K562 (cell line): Measurements from ENCODE around the gene SYCN. TPM values are rescaled to one million over a fixed set of nuclear protein-coding genes. Genes with fewer than 3 reads are reported as not detected.

ENCODE experiments used
- ATAC-seq: fragments of 200-7000 bp; cut with Tn5 transposase; 3 replicates; pipeline ENCODE4 v1.9.1; 2020; ENCODE audit warnings: moderate library complexity
- BruUV-seq: library from RNA; stranded (reverse); fragments of 400-500 nt; replicated peaks from 2 replicates; lab custom pipeline; 2021; lab: Mats Ljungman, UMichigan
- CTCF ChIA-PET: fragments of 300-600 bp; formaldehyde crosslinking; extraction: SDS; loops from one replicate; lab custom pipeline; 2021; ENCODE audit warnings: low intra/inter-chr PET ratio; lab: Yijun Ruan, JAX
- POLR2A ChIA-PET: fragments of 300-600, 350-650 bp; sonication (Branson Sonifier 250); formaldehyde crosslinking; extraction: SDS; loops from one replicate; lab custom pipeline; 2021; ENCODE audit warnings: antibody characterized with exemption, inconsistent platforms; lab: Yijun Ruan, JAX
- DNase-seq, 4 experiments: peaks; one replicate each; pipeline versions ENCODE4 v3.0.0 to v3.0.0-alpha.2; 2011 to 2018; ENCODE audit warnings: low spot score in 3 of 4, mixed read lengths in 3 of 4; ENCODE audit errors: extremely low read depth in 1 of 4
- FAIRE-seq: peaks from 2 replicates; lab custom pipeline; 2011; peaks lifted over from hg19 to GRCh38; lab: Jason Lieb, UNC
- H2AFZ ChIP-seq: 2 replicates; pipeline ENCODE4 v1.6.0; 2011; ENCODE audit warnings: low read depth, low read length, control low read depth, inconsistent platforms
- H3K27ac ChIP-seq: fragments of 200-600 bp; 3 replicates; pipeline ENCODE4 v1.8.0; 2011; ENCODE audit warnings: low read depth, mild to moderate bottlenecking, control low read depth, inconsistent platforms, low read length, moderate library complexity, mixed read lengths; ENCODE audit errors: extremely low read depth
- H3K27me3 ChIP-seq, 2 experiments: fragments of 300-600 bp in 1 of 2; 2 replicates in 1 of 2; 3 replicates in 1 of 2; pipeline versions ENCODE4 v1.6.0 to v1.8.0; 2011; ENCODE audit warnings: inconsistent platforms in 2 of 2, low read length in 2 of 2, mild to moderate bottlenecking in 1 of 2, mixed read lengths in 1 of 2, moderate library complexity in 1 of 2; ENCODE audit not compliant: control insufficient read depth in 2 of 2, insufficient read depth in 2 of 2
- H3K36me3 ChIP-seq: fragments of 300-600 bp; 3 replicates; pipeline ENCODE4 v1.8.0; 2011; ENCODE audit warnings: mild to moderate bottlenecking, low read length, inconsistent platforms; ENCODE audit not compliant: control insufficient read depth, insufficient read depth
- H3K4me1 ChIP-seq, 2 experiments: fragments of 200-600 bp in 1 of 2; replicated peaks in 1 of 2; 2 replicates in 1 of 2; 3 replicates in 1 of 2; pipeline versions ENCODE4 v1.5.1 to v1.8.0; 2011; ENCODE audit warnings: inconsistent platforms in 2 of 2, low read length in 2 of 2, mild to moderate bottlenecking in 1 of 2, mixed read lengths in 1 of 2, moderate library complexity in 1 of 2; ENCODE audit not compliant: control insufficient read depth in 2 of 2, insufficient read depth in 2 of 2
- H3K4me2 ChIP-seq: 2 replicates; pipeline ENCODE4 v1.6.1; 2011; ENCODE audit warnings: low read length, control low read depth, inconsistent platforms, mixed read lengths; ENCODE audit not compliant: insufficient read depth
- H3K4me3 ChIP-seq: fragments of 200-600 bp; sonication (generic), shearing (Covaris generic); 2 replicates; pipeline ENCODE4 v1.5.1; 2016; ENCODE audit warnings: control low read depth, inconsistent platforms
- H3K79me2 ChIP-seq: fragments of 200-600 bp; 3 replicates; pipeline ENCODE4 v1.8.0; 2011; ENCODE audit warnings: low read length, inconsistent platforms; ENCODE audit not compliant: control insufficient read depth, insufficient read depth
- H3K9ac ChIP-seq, 2 experiments: 2 replicates each; pipeline versions ENCODE4 v1.6.0 to v1.6.1; 2011; ENCODE audit warnings: low read depth in 2 of 2, low read length in 2 of 2, control low read depth in 1 of 2, inconsistent platforms in 1 of 2, mild to moderate bottlenecking in 1 of 2, mixed read lengths in 1 of 2; ENCODE audit not compliant: insufficient read depth in 1 of 2
- H3K9me1 ChIP-seq: one replicate; pipeline ENCODE4 v1.6.0; 2011; ENCODE audit warnings: inconsistent platforms, mild to moderate bottlenecking, low read length, moderate library complexity; ENCODE audit not compliant: control insufficient read depth, insufficient read depth
- H3K9me3 ChIP-seq: replicated peaks from 2 replicates; pipeline ENCODE4 v1.5.1; 2011; ENCODE audit warnings: low read depth, low read length, inconsistent platforms; ENCODE audit not compliant: control insufficient read depth, insufficient read depth
- H4K20me1 ChIP-seq: replicated peaks from 2 replicates; pipeline ENCODE4 v1.6.1; 2011; ENCODE audit warnings: low read length, inconsistent platforms, mixed read lengths; ENCODE audit not compliant: control insufficient read depth, insufficient read depth
- CTCF ChIP-seq, 3 experiments: IDR thresholded peaks in 2 of 3; conservative IDR thresholded peaks in 1 of 3; 2 replicates each; pipeline ENCODE4 v1.5.1; 2011 to 2012; ENCODE audit warnings: low read length in 3 of 3, mild to moderate bottlenecking in 3 of 3, control low read depth in 2 of 3, improper control_type of control experiment in 1 of 3, inconsistent platforms in 1 of 3, low read depth in 1 of 3, mixed read lengths in 1 of 3, moderate library complexity in 1 of 3; ENCODE audit not compliant: insufficient read depth in 2 of 3
- GATA2 ChIP-seq: sonication (generic); formaldehyde crosslinking; IDR thresholded peaks from 2 replicates; pipeline ENCODE4 v1.4.0; 2020; ENCODE audit warnings: mild to moderate bottlenecking, missing genetic modification reagents
- HNRNPUL1 ChIP-seq: fragments of 200-400 bp; formaldehyde crosslinking; IDR thresholded peaks from 2 replicates; pipeline ENCODE4 v1.6.1; 2017; ENCODE audit warnings: low read length
- MCM3 ChIP-seq: fragments of 450-650 bp; IDR thresholded peaks from 2 replicates; pipeline ENCODE4 v1.6.1; 2016
- MYC ChIP-seq, 2 experiments: fragments of 250-450 bp in 1 of 2; sonication (Bioruptor Pico) in 1 of 2; IDR thresholded peaks; 2 replicates each; pipeline versions ENCODE4 v1.5.1 to v1.6.1; 2012 to 2021; ENCODE audit warnings: low read depth in 2 of 2, borderline replicate concordance in 1 of 2, improper control_type of control experiment in 1 of 2, low read length in 1 of 2, mild to moderate bottlenecking in 1 of 2, moderate library complexity in 1 of 2
- RAD51 ChIP-seq: fragments of 450-650 bp; IDR thresholded peaks from 2 replicates; pipeline ENCODE4 v1.7.1; 2016; ENCODE audit warnings: low read depth, mild to moderate bottlenecking, borderline replicate concordance
- RBFOX2 ChIP-seq: fragments of 200-400 bp; formaldehyde crosslinking; IDR thresholded peaks from 2 replicates; pipeline ENCODE4 v1.6.1; 2017; ENCODE audit warnings: low read depth, mild to moderate bottlenecking, low read length, moderate library complexity
- RCOR1 ChIP-seq, 2 experiments: IDR thresholded peaks; 2 replicates each; pipeline ENCODE4 v1.6.1; 2012; ENCODE audit warnings: low read depth in 2 of 2, low read length in 2 of 2, borderline replicate concordance in 1 of 2, improper control_type of control experiment in 1 of 2
- RFX7 ChIP-seq: fragments of 250-450 bp; sonication (Bioruptor Pico); IDR thresholded peaks from 2 replicates; pipeline ENCODE4 v1.5.1; 2021; ENCODE audit warnings: mild to moderate bottlenecking
- ZNF354B ChIP-seq: fragments of 250-450 bp; sonication (Bioruptor Pico); IDR thresholded peaks from 2 replicates; pipeline ENCODE4 v1.4.0; 2020
- WGBS: fragments of 100-300 bp; shearing (Covaris generic); methylation state at CpG from one replicate; pipeline ENCODE4 v1.1.6; 2016; ENCODE audit warnings: low coverage, mixed read lengths; ENCODE audit not compliant: insufficient coverage; ENCODE audit errors: missing lambda C conversion rate; 5-methylcytosine and 5-hydroxymethylcytosine counted together
- in situ Hi-C: fragments of 300-500 bp; cut with MboI; formaldehyde crosslinking; loops from 4 replicates; pipeline ENCODE4 v1.15.0; 2018; ENCODE audit warnings: inconsistent platforms, mixed read lengths
- intact Hi-C: fragments of 100-400 bp; cut with micrococcal nuclease; formaldehyde crosslinking; loops from 2 replicates; pipeline ENCODE4 v1.14.2; 2022
- polyA plus RNA-seq, 8 experiments: library from polyadenylated mRNA; depleted of rRNA in 4 of 8; stranded (reverse) in 5 of 8; unstranded in 3 of 8; fragments of >200 nt; fragmentation: Nextera tagmentation in 2 of 8; fragmentation: Illumina TruSeq in 1 of 8; extraction: Ambion mirVana in 2 of 8; extraction: Trizol in 1 of 8; gene quantifications; 2 replicates each; pipeline versions ENCODE4 v1.2.1 to v1.2.3, GENCODE V29; 2011 to 2014; ENCODE audit warnings: inconsistent platforms in 1 of 8, missing spikeins in 1 of 8
- total RNA-seq, 7 experiments: library from RNA; depleted of rRNA in 6 of 7; stranded (reverse); fragments of >200 nt in 6 of 7; fragmentation: Illumina TruSeq in 2 of 7; extraction: Trizol in 2 of 7; gene quantifications; 2 replicates each; pipeline versions ENCODE4 v1.2.1 to v1.2.3, GENCODE V29; 2011 to 2021; ENCODE audit warnings: low replicate concordance in 1 of 7
- TF ChIP-seq, protein P1 (sequence below): sonication (generic); formaldehyde crosslinking; IDR thresholded peaks from 2 replicates; pipeline ENCODE4 v1.9.0; 2022; ENCODE audit warnings: mild to moderate bottlenecking, missing genetic modification reagents
- TF ChIP-seq, protein P2 (sequence below): fragments of 450-650 bp; IDR thresholded peaks from 2 replicates; pipeline ENCODE4 v1.6.1; 2016; ENCODE audit warnings: low read depth

SYCN gene
- total and polyA plus RNA-seq, 9 of the 15 experiments (the other 6 are each of a cell fraction or from before 2014, with no cell fraction given): not detected

GRCh38 chr19:39154629-39155100 lies 49.4 kb downstream of the SYCN start:
- Histone ChIP-seq H3K9ac (peak overlapping the region in 1 of 2 experiments; percentile 49; a peak in 2 of 4 replicates), H3K9me3 (no peaks in the 10 kb centered on the region), H3K36me3 (peaks cover 5% of the 10 kb centered on the region; the same call in 1 of the 3 replicates), H4K20me1 (peaks cover 19% of the 10 kb centered on the region), H2AFZ (no peak overlapping the region), H3K4me3 (no peak overlapping the region), H3K4me2 (no peak overlapping the region), H3K27me3 (no peaks in the 10 kb centered on the region), H3K27ac (no peak overlapping the region), H3K4me1 (peaks cover 43 to 69% of the 10 kb centered on the region in 2 experiments), H3K9me1 (peaks cover 7% of the 10 kb centered on the region), H3K79me2 (peaks cover 52% of the 10 kb centered on the region)
- POLR2A ChIA-PET: interaction anchor here (2.4 kb wide), 1 partner anchor 10 kb away, joined by 13 read pairs; no protein-coding TSS in a partner anchor
- intact Hi-C loops (no loop called here), in situ Hi-C loops (no loop called here)
- BruUV-seq: no TSS peak
- peak; percentile 74 for FAIRE-seq
- peak; percentile 73 to 81 (median 76) for DNase-seq
- CTCF ChIA-PET: no interaction called here
- peak; percentile 92 for ATAC-seq
- WGBS: 11% methylated on average over 6 of the region's 11 CpGs
- TF ChIP-seq RAD51 (peak; percentile 60; the same call in 1 of the 2 replicates), GATA2 (CRISPR knock-in tag) (peak; percentile 6; the same call in 1 of the 2 replicates), RFX7 (CRISPR knock-in tag) (no peak), RCOR1 (IDR thresholded peaks at IDR 0.05; ENCODE audit: borderline replicate concordance in 1 of 2, low read depth in 2 of 2, low read length in 2 of 2) (no peak), CTCF (IDR thresholded peaks at IDR 0.05 in 2 of 3, conservative IDR thresholded peaks at IDR 0.05 in 1 of 3; ENCODE audit: insufficient read depth in 2 of 3, low read depth in 1 of 3, low read length in 3 of 3) (0 out of 6 replicates have a peak, but pooled peaks of 2 of the 3 experiments have one; percentile 19 to 28), HNRNPUL1 (no peak), MCM3 (no peak), ZNF354B (CRISPR knock-in tag) (no peak), MYC (IDR thresholded peaks at IDR 0.05; ENCODE audit: low read depth, low read length) (no peak), MYC (CRISPR knock-in tag; IDR thresholded peaks at IDR 0.05; ENCODE audit: borderline replicate concordance, low read depth) (no peak), RBFOX2 (no peak)
- TF ChIP-seq, protein P1, sequence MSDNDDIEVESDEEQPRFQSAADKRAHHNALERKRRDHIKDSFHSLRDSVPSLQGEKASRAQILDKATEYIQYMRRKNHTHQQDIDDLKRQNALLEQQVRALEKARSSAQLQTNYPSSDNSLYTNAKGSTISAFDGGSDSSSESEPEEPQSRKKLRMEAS (CRISPR knock-in tag): 0 out of 2 replicates have a peak, but pooled peaks have one; percentile 39
- TF ChIP-seq, protein P2, sequence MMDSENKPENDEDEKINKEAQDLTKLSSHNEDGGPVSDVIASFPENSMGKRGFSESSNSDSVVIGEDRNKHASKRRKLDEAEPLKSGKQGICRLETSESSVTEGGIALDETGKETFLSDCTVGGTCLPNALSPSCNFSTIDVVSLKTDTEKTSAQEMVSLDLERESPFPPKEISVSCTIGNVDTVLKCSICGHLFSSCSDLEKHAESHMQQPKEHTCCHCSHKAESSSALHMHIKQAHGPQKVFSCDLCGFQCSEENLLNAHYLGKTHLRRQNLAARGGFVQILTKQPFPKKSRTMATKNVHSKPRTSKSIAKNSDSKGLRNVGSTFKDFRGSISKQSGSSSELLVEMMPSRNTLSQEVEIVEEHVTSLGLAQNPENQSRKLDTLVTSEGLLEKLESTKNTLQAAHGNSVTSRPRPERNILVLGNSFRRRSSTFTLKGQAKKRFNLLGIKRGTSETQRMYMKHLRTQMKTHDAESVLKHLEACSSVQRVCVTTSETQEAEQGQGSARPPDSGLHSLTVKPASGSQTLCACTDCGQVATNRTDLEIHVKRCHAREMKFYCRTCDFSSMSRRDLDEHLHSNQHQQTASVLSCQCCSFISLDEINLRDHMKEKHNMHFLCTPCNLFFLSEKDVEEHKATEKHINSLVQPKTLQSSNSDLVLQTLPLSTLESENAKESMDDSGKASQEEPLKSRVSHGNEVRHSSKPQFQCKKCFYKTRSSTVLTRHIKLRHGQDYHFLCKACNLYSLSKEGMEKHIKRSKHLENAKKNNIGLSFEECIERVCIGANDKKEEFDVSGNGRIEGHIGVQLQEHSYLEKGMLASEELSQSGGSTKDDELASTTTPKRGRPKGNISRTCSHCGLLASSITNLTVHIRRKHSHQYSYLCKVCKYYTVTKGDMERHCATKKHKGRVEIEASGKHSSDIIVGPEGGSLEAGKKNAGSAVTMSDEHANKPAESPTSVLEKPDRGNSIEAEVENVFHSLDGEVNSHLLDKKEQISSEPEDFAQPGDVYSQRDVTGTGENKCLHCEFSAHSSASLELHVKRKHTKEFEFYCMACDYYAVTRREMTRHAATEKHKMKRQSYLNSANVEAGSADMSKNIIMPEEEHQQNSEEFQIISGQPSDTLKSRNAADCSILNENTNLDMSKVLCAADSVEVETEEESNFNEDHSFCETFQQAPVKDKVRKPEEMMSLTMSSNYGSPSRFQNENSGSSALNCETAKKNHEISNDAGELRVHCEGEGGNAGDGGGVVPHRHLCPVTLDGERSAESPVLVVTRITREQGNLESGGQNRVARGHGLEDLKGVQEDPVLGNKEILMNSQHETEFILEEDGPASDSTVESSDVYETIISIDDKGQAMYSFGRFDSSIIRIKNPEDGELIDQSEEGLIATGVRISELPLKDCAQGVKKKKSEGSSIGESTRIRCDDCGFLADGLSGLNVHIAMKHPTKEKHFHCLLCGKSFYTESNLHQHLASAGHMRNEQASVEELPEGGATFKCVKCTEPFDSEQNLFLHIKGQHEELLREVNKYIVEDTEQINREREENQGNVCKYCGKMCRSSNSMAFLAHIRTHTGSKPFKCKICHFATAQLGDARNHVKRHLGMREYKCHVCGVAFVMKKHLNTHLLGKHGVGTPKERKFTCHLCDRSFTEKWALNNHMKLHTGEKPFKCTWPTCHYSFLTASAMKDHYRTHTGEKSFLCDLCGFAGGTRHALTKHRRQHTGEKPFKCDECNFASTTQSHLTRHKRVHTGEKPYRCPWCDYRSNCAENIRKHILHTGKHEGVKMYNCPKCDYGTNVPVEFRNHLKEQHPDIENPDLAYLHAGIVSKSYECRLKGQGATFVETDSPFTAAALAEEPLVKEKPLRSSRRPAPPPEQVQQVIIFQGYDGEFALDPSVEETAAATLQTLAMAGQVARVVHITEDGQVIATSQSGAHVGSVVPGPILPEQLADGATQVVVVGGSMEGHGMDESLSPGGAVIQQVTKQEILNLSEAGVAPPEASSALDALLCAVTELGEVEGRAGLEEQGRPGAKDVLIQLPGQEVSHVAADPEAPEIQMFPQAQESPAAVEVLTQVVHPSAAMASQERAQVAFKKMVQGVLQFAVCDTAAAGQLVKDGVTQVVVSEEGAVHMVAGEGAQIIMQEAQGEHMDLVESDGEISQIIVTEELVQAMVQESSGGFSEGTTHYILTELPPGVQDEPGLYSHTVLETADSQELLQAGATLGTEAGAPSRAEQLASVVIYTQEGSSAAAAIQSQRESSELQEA: no peak
